ENCODE measurements around the gene DGLUCY.

- TF ChIP-seq YY1 (IDR thresholded peaks at IDR 0.05; ENCODE audit: insufficient read depth, insufficient read length) (no peak), SUZ12 (IDR thresholded peaks at IDR 0.05; ENCODE audit: extremely low read depth, insufficient read depth, insufficient read length) (no peak)
Measured at GRCh38 chr14:91114079-91115065, 499 bp downstream of the DGLUCY start.

Data from NT2/D1 (cell line).